Measurements from ENCODE around the gene TAOK1. TPM values are rescaled to one million over a fixed set of nuclear protein-coding genes. Genes with fewer than 3 reads are reported as not detected.

The TAOK1 gene
- total RNA-seq, 1 experiment from 2014 or later, result 87.1 TPM

- DNase-seq (ENCODE audit: low spot score) (no peak), ATAC-seq (no peak)
- peaks cover 2% of the 10 kb centered on the region for H3K36me3 Mint-ChIP-seq
- TF ChIP-seq USF1 (CRISPR knock-in tag; IDR thresholded peaks at IDR 0.05), result no peak
- no peak overlapping the region for H3K4me3 Mint-ChIP-seq
- ChIA-PET POLR2A (no interaction called here), CTCF (interaction anchor here (0.6 kb wide), 1 partner anchor 82 kb away, joined by 4 read pairs; no protein-coding TSS in a partner anchor)
- H3K27ac Mint-ChIP-seq, result no peak overlapping the region
- no peaks in the 10 kb centered on the region for H3K27me3 Mint-ChIP-seq (ENCODE audit: low read depth)
- H3K9me3 Mint-ChIP-seq, result no peaks in the 10 kb centered on the region
- peaks cover 28% of the 10 kb centered on the region for H3K4me1 Mint-ChIP-seq
Measured at GRCh38 chr17:29443041-29443739, 53.0 kb downstream of the TAOK1 start.

- Mint-ChIP-seq H3K36me3 (peaks cover 2% of the 10 kb centered on the region; the same call in 1 of the 2 replicates), H3K27ac (no peak overlapping the region), H3K27me3 (ENCODE audit: low read depth) (no peaks in the 10 kb centered on the region), H3K4me3 (no peak overlapping the region), H3K4me1 (peaks cover 28% of the 10 kb centered on the region), H3K9me3 (no peaks in the 10 kb centered on the region)
- DNase-seq (ENCODE audit: low spot score) (no peak), ATAC-seq (no peak)
- ChIA-PET CTCF (no interaction called here), POLR2A (no interaction called here)
- TF ChIP-seq ZNF138 (CRISPR knock-in tag; conservative IDR thresholded peaks at IDR 0.05) (no peak), ZNF317 (CRISPR knock-in tag; IDR thresholded peaks at IDR 0.05; ENCODE audit: borderline replicate concordance, low read depth) (no peak), ZNF263 (CRISPR knock-in tag; IDR thresholded peaks at IDR 0.05; ENCODE audit: low read depth) (no peak)
- TF ChIP-seq, protein P1, sequence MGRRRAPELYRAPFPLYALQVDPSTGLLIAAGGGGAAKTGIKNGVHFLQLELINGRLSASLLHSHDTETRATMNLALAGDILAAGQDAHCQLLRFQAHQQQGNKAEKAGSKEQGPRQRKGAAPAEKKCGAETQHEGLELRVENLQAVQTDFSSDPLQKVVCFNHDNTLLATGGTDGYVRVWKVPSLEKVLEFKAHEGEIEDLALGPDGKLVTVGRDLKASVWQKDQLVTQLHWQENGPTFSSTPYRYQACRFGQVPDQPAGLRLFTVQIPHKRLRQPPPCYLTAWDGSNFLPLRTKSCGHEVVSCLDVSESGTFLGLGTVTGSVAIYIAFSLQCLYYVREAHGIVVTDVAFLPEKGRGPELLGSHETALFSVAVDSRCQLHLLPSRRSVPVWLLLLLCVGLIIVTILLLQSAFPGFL (CRISPR knock-in tag; IDR thresholded peaks at IDR 0.05; ENCODE audit: borderline replicate concordance), result no peak
- TF ChIP-seq, protein P2, sequence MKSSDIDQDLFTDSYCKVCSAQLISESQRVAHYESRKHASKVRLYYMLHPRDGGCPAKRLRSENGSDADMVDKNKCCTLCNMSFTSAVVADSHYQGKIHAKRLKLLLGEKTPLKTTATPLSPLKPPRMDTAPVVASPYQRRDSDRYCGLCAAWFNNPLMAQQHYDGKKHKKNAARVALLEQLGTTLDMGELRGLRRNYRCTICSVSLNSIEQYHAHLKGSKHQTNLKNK (CRISPR knock-in tag; IDR thresholded peaks at IDR 0.05), result no peak
- TF ChIP-seq, protein P3, sequence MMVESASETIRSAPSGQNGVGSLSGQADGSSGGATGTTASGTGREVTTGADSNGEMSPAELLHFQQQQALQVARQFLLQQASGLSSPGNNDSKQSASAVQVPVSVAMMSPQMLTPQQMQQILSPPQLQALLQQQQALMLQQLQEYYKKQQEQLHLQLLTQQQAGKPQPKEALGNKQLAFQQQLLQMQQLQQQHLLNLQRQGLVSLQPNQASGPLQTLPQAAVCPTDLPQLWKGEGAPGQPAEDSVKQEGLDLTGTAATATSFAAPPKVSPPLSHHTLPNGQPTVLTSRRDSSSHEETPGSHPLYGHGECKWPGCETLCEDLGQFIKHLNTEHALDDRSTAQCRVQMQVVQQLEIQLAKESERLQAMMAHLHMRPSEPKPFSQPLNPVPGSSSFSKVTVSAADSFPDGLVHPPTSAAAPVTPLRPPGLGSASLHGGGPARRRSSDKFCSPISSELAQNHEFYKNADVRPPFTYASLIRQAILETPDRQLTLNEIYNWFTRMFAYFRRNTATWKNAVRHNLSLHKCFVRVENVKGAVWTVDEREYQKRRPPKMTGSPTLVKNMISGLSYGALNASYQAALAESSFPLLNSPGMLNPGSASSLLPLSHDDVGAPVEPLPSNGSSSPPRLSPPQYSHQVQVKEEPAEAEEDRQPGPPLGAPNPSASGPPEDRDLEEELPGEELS (CRISPR knock-in tag; IDR thresholded peaks at IDR 0.05), result no peak
Measured at GRCh38 chr17:29444589-29444988, 54.4 kb downstream of the TAOK1 start.

DNA sequence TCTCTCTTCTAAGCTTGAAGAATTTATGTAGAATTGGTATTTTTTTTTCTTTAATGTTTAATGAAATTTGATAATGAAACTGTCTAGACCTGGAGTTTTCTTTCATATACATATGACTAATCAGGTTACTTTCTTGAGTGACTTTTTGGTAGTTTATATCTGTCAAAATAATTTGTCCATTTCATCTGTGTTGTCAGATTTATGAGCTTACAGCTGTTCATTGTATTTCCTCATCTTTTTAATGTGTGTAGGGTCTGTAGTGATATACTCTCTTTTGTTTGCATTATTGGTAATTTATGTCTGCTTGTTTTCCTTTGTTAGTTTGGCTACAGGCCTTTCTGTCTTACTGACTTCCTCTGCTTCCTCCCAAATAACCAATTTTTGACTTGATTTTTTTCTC, 55.7 kb downstream of the TAOK1 start:
- no peaks in the 10 kb centered on the region for H3K27me3 Mint-ChIP-seq (ENCODE audit: low read depth)
- DNase-seq (ENCODE audit: low spot score) (no peak), ATAC-seq (no peak)
- ChIA-PET POLR2A (no interaction called here), CTCF (no interaction called here)
- H3K36me3 Mint-ChIP-seq, result peaks cover 2% of the 10 kb centered on the region; the same call in 1 of the 2 replicates
- peaks cover 28% of the 10 kb centered on the region for H3K4me1 Mint-ChIP-seq
- H3K9me3 Mint-ChIP-seq, result no peaks in the 10 kb centered on the region
- H3K27ac Mint-ChIP-seq, result peak overlapping the region; percentile 73
- no peak overlapping the region for H3K4me3 Mint-ChIP-seq
- TF ChIP-seq TCF7 (CRISPR knock-in tag; IDR thresholded peaks at IDR 0.05; ENCODE audit: low read depth), result no peak

DNA sequence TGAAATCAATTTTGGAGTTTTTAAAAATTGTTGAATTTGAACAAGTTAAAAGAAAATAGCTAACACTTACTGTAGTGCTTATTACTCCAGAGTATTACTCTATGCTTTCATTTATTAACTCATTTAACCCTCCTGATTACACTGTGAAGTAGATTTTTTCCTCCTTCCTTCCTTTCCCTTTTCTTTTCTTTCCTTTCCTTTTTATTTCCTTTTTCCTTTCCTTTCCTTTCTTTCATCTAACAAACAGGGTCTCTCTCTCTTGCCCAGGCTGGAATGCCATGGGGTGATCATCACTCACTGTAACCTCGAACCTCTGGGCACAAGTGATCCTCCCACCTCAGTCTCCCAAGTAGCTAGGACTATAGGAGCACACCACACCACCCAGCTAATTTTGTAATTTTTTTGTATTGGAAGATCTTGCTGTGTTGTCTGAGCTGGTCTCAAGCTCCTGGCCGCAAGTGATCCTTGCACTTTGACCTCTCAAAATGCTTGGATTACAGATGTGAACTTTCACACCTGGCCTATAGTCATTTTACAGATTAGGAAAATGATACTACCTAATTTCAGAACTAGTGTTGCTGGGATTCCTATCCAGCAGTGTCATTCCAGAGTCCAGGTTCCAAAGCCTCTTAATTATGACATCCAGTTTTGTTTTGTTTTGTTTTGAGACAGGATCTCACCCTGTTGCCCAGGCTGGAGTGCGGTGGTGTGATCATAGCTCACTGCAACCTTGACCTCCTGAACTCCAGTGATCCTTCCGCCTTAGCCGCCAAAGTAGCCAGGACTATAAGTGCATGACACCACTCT, 59.9 kb downstream of the TAOK1 start:
- POLR2A ChIA-PET, result interaction anchor here (0.5 kb wide), 1 partner anchor 80 kb away, joined by 3 read pairs; no protein-coding TSS in a partner anchor
- Mint-ChIP-seq H3K36me3 (peaks cover 32% of the 10 kb centered on the region), H3K4me1 (peaks cover 11% of the 10 kb centered on the region), H3K27ac (peak overlapping the region; percentile 63), H3K4me3 (no peak overlapping the region), H3K27me3 (ENCODE audit: low read depth) (no peaks in the 10 kb centered on the region), H3K9me3 (peaks cover 15% of the 10 kb centered on the region)
- peak; percentile 65; the same call in 1 of the 2 replicates for TF ChIP-seq ZNF121 (CRISPR knock-in tag; IDR thresholded peaks at IDR 0.05)
- TF ChIP-seq, protein P4, sequence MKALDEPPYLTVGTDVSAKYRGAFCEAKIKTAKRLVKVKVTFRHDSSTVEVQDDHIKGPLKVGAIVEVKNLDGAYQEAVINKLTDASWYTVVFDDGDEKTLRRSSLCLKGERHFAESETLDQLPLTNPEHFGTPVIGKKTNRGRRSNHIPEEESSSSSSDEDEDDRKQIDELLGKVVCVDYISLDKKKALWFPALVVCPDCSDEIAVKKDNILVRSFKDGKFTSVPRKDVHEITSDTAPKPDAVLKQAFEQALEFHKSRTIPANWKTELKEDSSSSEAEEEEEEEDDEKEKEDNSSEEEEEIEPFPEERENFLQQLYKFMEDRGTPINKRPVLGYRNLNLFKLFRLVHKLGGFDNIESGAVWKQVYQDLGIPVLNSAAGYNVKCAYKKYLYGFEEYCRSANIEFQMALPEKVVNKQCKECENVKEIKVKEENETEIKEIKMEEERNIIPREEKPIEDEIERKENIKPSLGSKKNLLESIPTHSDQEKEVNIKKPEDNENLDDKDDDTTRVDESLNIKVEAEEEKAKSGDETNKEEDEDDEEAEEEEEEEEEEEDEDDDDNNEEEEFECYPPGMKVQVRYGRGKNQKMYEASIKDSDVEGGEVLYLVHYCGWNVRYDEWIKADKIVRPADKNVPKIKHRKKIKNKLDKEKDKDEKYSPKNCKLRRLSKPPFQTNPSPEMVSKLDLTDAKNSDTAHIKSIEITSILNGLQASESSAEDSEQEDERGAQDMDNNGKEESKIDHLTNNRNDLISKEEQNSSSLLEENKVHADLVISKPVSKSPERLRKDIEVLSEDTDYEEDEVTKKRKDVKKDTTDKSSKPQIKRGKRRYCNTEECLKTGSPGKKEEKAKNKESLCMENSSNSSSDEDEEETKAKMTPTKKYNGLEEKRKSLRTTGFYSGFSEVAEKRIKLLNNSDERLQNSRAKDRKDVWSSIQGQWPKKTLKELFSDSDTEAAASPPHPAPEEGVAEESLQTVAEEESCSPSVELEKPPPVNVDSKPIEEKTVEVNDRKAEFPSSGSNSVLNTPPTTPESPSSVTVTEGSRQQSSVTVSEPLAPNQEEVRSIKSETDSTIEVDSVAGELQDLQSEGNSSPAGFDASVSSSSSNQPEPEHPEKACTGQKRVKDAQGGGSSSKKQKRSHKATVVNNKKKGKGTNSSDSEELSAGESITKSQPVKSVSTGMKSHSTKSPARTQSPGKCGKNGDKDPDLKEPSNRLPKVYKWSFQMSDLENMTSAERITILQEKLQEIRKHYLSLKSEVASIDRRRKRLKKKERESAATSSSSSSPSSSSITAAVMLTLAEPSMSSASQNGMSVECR (CRISPR knock-in tag; IDR thresholded peaks at IDR 0.05; ENCODE audit: borderline replicate concordance), result no peak
- CTCF ChIA-PET, result no interaction called here
- DNase-seq (ENCODE audit: low spot score), result no peak
- ATAC-seq, result no peak
